ENCODE data around the gene SPOUT1. TPM values are rescaled to one million over a fixed set of nuclear protein-coding genes. Genes with fewer than 3 reads are reported as not detected.

The SPOUT1 gene
- total and polyA plus RNA-seq, 2 of the 13 experiments (the other 11 are each of a cell fraction or from before 2014, with no cell fraction given) = 39.0 to 45.8 TPM

DNA sequence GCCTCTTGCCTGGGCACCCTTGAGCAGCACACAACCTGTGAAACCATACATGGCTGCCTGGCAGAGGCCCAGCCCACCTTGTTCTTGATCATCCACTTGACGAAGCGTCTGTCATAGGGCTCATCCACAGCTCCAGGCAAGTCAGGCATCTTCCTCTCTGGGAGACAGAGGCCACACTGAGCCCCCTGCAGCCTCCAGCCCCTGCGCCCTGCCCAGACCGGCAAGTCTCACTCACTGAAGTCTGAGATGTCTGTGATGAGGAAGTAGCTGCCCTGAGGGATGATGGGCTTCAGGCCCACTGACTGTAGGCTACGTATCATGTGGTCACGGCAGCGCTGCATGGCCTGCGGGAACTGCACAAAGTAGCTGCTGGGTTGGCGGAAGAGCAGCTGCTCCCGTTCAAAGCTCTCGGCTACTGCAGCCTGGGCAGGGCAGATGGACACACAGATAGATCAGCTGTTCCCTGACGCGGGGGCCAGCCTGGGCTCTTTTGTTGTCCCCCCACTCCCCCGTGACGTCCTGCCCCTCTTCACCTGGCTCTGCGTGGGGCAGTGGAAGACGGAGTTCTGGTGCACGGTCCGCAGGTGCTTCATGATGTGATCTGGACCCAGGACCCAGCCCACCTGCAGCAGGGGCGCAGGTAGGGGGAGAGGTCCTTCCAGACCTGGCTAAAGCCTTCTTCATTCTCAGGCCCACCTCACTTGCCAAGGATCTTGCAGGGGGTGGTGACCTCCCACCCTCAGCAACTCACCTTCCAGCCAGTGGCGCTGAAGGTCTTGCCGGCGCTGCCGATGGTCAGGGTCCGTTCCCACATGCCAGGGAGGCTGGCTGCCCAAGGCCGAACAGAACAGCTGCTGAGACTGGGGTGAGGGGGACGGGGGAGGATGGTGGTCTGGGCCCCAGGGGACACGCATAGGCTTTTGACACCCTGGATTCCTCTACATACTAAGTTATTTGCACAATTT, 5.9 kb upstream of the SPOUT1 start:
- Histone ChIP-seq H3K27me3 (ENCODE audit: control insufficient read depth in 1 of 2, insufficient read depth in 2 of 2, low read length in 2 of 2) (no peaks in the 10 kb centered on the region), H3K27ac (ENCODE audit: extremely low read length, insufficient read depth, low read length) (no peak overlapping the region), H3K4me3 (replicated peaks in 1 of 3; ENCODE audit: insufficient read depth in 1 of 3, low read depth in 2 of 3, low read length in 3 of 3) (no peak overlapping the region), H3K4me2 (ENCODE audit: low read depth, low read length) (no peak overlapping the region), H2AFZ (ENCODE audit: low read length) (no peak overlapping the region), H3K36me3 (replicated peaks in 1 of 2; ENCODE audit: control insufficient read depth in 1 of 2, insufficient read depth in 2 of 2, low read length in 2 of 2) (peaks cover 13 to 25% of the 10 kb centered on the region in 2 experiments), H3K9me3 (ENCODE audit: low read length) (no peaks in the 10 kb centered on the region), H4K20me1 (ENCODE audit: insufficient read depth, low read length) (no peaks in the 10 kb centered on the region), H3K4me1 (ENCODE audit: insufficient read depth, low read length) (peaks cover 43% of the 10 kb centered on the region), H3K9ac (ENCODE audit: insufficient read depth, low read depth, low read length) (no peak overlapping the region), H3K79me2 (ENCODE audit: insufficient read depth, low read length) (no peaks in the 10 kb centered on the region)
- intact Hi-C loops (cut with micrococcal nuclease; ENCODE audit: unreplicated experiment) = no loop called here
- TF ChIP-seq AGO2 (optimal IDR thresholded peaks at IDR 0.05; ENCODE audit: low read depth, low read length) = peak; percentile 16
- TF ChIP-seq ZNF331 (CRISPR knock-in tag; IDR thresholded peaks at IDR 0.05) = no peak
- TF ChIP-seq CBFB (CRISPR knock-in tag; IDR thresholded peaks at IDR 0.05) = no peak
- CTCF ChIA-PET (ENCODE audit: low intra/inter-chr PET ratio, low total read pairs) = no interaction called here
- in situ Hi-C loops (cut with HindIII; ENCODE audit: extremely low pct_ligation_motif_present, low pct_unique_long_range_greater_than_20kb) = no loop called here
- WGBS (ENCODE audit: low lambda C conversion rate) = 98% methylated on average over 8 of the region's 28 CpGs
- no peak for DNase-seq (ENCODE audit: low spot score)
- POLR2A ChIA-PET = no interaction called here
- no peak for FAIRE-seq
- no peak for ATAC-seq
- BruUV-seq (replicated peaks) = no TSS peak

DNA sequence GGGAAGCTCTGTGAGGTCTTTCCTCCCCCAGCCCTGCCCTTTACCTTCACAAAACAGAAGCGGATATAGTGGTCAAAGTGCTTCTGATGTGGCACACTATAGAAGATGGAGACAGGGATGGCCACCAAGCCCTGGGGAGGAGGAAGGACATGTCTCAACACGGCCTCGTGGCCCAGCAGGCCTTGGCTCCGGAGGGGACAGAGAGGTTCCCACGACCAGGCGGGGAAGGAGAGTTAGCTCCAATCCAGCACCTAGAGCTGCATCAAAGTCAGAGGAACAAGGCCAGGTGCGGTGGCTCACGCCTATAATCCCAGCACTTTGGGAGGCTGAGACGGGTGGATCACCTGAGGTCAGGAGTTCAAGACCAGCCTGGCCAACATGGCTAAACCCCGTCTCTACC, 4.1 kb upstream of the SPOUT1 start:
- no TSS peak for BruUV-seq (replicated peaks)
- 96% methylated on average over 10 of the region's 10 CpGs for WGBS (ENCODE audit: low lambda C conversion rate)
- TF ChIP-seq STAG1 (CRISPR knock-in tag; IDR thresholded peaks at IDR 0.05) (no peak), KLF12 (CRISPR knock-in tag; IDR thresholded peaks at IDR 0.05; ENCODE audit: borderline replicate concordance) (no peak), ZNF674 (CRISPR knock-in tag; IDR thresholded peaks at IDR 0.05; ENCODE audit: low read depth) (no peak), JUND (CRISPR knock-in tag; IDR thresholded peaks at IDR 0.05) (no peak), ZNF652 (CRISPR knock-in tag; IDR thresholded peaks at IDR 0.05; ENCODE audit: borderline replicate concordance, low read depth) (no peak), PHB2 (IDR thresholded peaks at IDR 0.05; ENCODE audit: partially characterized antibody) (no peak), ZNF598 (CRISPR knock-in tag; IDR thresholded peaks at IDR 0.05; ENCODE audit: borderline replicate concordance) (no peak), EZH2 (conservative IDR thresholded peaks at IDR 0.05; ENCODE audit: low read depth, low read length) (no peak), ZMAT3 (CRISPR knock-in tag; conservative IDR thresholded peaks at IDR 0.05) (no peak)
- TF ChIP-seq, protein P1, sequence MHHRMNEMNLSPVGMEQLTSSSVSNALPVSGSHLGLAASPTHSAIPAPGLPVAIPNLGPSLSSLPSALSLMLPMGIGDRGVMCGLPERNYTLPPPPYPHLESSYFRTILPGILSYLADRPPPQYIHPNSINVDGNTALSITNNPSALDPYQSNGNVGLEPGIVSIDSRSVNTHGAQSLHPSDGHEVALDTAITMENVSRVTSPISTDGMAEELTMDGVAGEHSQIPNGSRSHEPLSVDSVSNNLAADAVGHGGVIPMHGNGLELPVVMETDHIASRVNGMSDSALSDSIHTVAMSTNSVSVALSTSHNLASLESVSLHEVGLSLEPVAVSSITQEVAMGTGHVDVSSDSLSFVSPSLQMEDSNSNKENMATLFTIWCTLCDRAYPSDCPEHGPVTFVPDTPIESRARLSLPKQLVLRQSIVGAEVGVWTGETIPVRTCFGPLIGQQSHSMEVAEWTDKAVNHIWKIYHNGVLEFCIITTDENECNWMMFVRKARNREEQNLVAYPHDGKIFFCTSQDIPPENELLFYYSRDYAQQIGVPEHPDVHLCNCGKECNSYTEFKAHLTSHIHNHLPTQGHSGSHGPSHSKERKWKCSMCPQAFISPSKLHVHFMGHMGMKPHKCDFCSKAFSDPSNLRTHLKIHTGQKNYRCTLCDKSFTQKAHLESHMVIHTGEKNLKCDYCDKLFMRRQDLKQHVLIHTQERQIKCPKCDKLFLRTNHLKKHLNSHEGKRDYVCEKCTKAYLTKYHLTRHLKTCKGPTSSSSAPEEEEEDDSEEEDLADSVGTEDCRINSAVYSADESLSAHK (CRISPR knock-in tag; IDR thresholded peaks at IDR 0.05; ENCODE audit: borderline replicate concordance) = no peak
- TF ChIP-seq, protein P2, sequence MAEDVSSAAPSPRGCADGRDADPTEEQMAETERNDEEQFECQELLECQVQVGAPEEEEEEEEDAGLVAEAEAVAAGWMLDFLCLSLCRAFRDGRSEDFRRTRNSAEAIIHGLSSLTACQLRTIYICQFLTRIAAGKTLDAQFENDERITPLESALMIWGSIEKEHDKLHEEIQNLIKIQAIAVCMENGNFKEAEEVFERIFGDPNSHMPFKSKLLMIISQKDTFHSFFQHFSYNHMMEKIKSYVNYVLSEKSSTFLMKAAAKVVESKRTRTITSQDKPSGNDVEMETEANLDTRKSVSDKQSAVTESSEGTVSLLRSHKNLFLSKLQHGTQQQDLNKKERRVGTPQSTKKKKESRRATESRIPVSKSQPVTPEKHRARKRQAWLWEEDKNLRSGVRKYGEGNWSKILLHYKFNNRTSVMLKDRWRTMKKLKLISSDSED (CRISPR knock-in tag; IDR thresholded peaks at IDR 0.05) = no peak
- TF ChIP-seq, protein P3, sequence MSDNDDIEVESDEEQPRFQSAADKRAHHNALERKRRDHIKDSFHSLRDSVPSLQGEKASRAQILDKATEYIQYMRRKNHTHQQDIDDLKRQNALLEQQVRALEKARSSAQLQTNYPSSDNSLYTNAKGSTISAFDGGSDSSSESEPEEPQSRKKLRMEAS (IDR thresholded peaks at IDR 0.05) = no peak

More for the DNA sequence above, 4.1 kb upstream of the SPOUT1 start:
- Histone ChIP-seq H3K9me3 (ENCODE audit: low read length) (no peaks in the 10 kb centered on the region), H4K20me1 (ENCODE audit: insufficient read depth, low read length) (no peaks in the 10 kb centered on the region), H3K79me2 (ENCODE audit: insufficient read depth, low read length) (peaks cover 5% of the 10 kb centered on the region), H3K27ac (ENCODE audit: extremely low read length, insufficient read depth, low read length) (no peak overlapping the region), H3K36me3 (replicated peaks in 1 of 2; ENCODE audit: control insufficient read depth in 1 of 2, insufficient read depth in 2 of 2, low read length in 2 of 2) (peaks cover 10 to 25% of the 10 kb centered on the region in 2 experiments), H3K4me3 (replicated peaks in 1 of 3; ENCODE audit: insufficient read depth in 1 of 3, low read depth in 2 of 3, low read length in 3 of 3) (no peak overlapping the region), H3K9ac (ENCODE audit: insufficient read depth, low read depth, low read length) (no peak overlapping the region), H3K4me1 (ENCODE audit: insufficient read depth, low read length) (peaks cover 34% of the 10 kb centered on the region), H3K27me3 (ENCODE audit: control insufficient read depth in 1 of 2, insufficient read depth in 2 of 2, low read length in 2 of 2) (no peaks in the 10 kb centered on the region), H3K4me2 (ENCODE audit: low read depth, low read length) (no peak overlapping the region), H2AFZ (ENCODE audit: low read length) (no peak overlapping the region)
- CTCF ChIA-PET (ENCODE audit: low intra/inter-chr PET ratio, low total read pairs) = no interaction called here
- POLR2A ChIA-PET = no interaction called here
- in situ Hi-C loops (cut with HindIII; ENCODE audit: extremely low pct_ligation_motif_present, low pct_unique_long_range_greater_than_20kb) = no loop called here
- DNase-seq (ENCODE audit: low spot score) (no peak), FAIRE-seq (no peak), ATAC-seq (no peak)
- intact Hi-C loops (cut with micrococcal nuclease; ENCODE audit: unreplicated experiment) = no loop called here
